ENCODE measurements around the gene PAX2.

PAX2 gene

DNA sequence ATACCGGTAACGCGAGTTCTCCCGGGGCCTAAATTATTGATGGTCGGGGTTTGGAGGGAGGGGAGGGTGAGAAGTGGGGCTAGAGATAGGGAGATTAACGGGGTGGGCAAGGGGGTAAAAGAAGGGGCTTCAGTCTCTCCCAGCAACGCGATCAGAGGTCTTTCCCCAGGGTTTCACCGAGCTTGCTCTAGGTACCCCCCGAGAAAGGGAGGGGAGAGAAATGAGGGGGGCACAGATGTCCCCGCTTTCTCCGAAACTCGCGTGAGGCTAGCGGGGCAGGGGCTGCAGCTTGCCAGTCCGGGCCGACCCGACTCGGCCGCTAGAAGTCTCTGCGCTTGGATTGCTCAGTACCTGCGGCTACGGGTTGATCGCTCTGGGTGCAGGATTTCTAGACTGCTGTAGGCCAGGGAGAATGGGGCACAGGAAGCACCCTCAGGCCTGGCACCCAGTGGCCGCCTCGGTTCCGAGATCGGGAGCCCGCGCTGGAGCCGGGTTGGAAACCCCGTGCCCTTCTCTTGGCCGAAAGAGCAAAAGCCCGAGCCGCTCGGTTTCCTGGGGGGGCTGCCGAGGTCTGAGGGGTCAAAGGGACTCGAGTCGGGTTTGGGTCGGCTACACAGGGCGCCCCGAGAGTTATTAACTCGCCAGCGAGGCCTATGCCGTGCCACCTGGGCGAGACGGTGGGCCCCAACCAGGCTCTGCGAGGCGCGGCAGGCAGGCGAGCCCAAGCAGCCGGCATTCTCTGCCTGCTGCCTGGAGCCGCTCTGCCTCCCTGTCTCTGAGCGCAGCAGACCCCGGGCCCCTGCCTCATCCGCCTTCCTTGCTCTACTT is 3.1 kb downstream of the PAX2 start:
- TF ChIP-seq, protein P1, sequence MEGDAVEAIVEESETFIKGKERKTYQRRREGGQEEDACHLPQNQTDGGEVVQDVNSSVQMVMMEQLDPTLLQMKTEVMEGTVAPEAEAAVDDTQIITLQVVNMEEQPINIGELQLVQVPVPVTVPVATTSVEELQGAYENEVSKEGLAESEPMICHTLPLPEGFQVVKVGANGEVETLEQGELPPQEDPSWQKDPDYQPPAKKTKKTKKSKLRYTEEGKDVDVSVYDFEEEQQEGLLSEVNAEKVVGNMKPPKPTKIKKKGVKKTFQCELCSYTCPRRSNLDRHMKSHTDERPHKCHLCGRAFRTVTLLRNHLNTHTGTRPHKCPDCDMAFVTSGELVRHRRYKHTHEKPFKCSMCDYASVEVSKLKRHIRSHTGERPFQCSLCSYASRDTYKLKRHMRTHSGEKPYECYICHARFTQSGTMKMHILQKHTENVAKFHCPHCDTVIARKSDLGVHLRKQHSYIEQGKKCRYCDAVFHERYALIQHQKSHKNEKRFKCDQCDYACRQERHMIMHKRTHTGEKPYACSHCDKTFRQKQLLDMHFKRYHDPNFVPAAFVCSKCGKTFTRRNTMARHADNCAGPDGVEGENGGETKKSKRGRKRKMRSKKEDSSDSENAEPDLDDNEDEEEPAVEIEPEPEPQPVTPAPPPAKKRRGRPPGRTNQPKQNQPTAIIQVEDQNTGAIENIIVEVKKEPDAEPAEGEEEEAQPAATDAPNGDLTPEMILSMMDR (conservative IDR thresholded peaks at IDR 0.05) = no peak
- no peak overlapping the region for H3K27ac ChIP-seq

DNA sequence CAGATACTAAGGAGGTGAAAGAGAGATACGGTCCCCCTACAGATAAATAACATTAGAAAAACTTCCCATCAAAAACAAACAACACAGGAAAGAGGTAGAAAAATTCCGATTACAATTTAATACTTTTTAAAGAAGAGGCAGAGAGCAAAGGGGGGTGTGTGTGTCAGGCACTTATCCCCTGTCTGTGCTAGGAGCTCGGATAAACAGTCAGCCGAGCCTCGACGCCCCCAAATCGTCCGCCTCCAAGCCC is 3.6 kb downstream of the PAX2 start:
- no peak overlapping the region for H3K27ac ChIP-seq
- TF ChIP-seq, protein P1 (conservative IDR thresholded peaks at IDR 0.05) = no peak

DNA sequence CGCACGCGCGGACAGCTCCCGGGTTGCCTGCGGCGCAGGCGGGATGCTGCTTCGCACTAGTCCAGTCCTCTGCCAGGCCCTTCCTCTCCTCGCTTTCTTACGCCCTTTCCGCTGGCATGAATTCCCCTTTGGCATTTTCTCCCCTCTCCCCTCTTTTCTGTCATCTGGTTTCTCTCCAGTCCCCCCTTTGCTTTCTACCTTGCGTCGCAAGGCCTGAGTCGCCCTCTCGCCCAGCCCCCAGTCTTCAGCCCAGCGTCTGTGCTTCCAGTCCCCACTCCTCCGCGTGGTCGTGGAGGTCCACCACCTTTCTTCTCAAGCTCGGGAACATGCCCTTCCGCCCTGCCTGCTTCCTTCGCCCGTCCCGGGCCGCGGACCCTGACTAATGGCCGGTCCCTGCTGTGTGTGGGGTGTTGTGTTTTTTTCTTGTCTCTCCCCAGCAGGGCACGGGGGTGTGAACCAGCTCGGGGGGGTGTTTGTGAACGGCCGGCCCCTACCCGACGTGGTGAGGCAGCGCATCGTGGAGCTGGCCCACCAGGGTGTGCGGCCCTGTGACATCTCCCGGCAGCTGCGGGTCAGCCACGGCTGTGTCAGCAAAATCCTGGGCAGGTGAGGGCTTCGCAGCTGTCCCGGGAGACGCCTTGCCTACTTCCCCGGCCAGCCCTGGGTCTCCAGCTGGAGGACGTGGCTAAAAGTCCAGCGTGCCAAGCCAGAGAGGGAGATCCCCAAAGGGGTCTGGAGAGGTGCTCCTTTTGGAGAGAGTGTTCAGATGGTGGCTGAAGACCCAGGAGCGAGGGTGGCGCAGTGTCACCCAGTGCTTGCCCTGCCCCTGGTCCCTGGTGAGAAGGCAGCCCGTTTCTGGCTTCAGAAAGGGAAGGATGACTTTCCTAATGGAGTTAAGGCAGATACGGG is 4.2 kb downstream of the PAX2 start:
- TF ChIP-seq, protein P1 (conservative IDR thresholded peaks at IDR 0.05) = no peak
- H3K27ac ChIP-seq = no peak overlapping the region

DNA sequence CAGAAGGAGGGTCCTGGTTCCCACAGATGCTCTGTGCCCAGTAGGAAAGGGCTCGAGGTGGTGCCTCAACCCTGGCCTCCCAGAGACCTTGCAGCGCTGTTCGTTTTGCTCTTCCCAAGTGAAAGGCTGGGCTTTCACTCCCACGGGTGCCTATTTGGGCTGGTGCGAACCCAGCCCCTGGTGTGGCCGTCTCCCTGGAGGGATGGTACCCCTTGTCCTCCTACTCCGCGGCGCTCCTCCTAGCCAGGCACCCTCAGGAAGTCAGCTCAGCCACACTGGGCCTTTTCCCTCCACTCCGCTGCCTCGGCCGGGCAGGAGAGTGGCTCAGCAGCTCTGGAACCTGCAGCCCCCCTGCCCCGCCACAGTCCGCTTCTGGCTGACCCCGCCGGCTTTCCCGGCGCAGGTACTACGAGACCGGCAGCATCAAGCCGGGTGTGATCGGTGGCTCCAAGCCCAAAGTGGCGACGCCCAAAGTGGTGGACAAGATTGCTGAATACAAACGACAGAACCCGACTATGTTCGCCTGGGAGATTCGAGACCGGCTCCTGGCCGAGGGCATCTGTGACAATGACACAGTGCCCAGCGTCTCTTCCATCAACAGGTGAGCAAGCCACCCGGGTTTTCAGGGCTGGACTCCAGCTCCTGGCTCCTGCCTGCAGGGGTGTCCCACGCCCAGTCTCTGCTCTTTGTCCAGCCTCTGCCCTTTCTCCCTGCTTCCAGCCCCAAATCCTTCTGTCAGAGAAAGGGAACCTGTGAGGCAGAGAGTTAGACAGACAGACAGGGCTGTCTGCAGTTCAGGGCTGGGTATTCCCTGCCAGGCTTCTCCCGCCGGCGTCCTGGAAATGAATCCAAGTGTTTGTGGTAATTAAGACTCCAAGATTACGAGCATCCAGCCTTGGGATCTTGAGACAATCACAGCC is 5.2 kb downstream of the PAX2 start:
- no peak overlapping the region for H3K27ac ChIP-seq
- TF ChIP-seq, protein P1 (conservative IDR thresholded peaks at IDR 0.05) = no peak

DNA sequence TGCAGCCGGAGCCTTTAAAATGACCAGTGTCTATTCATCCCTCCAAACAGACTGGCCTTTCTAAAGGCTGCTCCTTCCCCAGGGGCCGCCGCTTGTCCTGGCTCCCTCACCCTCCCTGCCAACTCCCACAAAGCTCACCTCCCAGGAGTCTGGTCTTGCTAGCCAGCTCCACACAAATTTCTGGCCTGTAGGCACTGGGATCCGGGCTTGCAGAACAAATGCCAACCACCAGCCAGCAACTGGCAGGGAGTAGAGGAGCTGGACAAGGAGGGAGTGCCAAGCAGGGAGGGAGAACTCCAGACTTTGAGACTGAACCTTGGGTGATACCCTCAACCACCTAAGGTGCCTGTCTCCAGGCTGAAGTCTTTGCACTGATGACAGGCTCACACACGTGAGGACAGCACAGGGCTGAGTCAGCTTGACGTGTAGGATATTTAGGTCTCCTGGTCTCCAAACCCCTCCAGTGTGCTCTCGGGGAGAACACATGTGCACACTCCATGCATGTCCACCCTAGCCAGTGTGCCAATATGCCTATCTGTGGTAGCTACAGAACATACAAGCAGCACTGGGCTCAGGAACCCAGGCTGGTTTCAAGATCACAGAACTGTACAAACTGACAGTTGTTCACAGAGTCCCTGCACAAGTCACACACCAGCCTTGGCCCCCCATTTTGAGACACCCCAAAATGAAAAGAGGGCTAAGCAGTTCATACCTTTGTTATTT is 6.0 kb downstream of the PAX2 start:
- no peak overlapping the region for H3K27ac ChIP-seq
- TF ChIP-seq, protein P1 (conservative IDR thresholded peaks at IDR 0.05) = no peak

DNA sequence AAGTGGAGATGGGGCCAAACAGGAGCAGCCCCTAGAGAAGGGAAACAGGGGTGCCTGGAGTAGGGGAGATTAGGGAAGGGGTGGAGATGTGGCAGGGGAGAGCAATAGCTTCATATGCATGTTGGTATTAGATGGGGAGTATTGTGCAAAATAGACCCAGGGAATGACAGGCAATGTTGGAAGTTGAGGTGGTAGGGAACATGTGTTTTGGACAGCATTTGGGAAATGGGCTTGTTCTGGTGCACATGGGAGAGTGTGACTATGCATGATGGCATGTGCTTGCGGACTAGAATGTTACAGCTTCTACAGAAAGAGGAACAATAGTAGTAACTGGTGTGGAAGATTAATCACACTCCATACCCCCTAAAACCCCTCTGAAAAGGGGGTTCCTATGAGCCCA is 10.4 kb downstream of the PAX2 start:
- no peak overlapping the region for H3K27ac ChIP-seq
- TF ChIP-seq, protein P1 (conservative IDR thresholded peaks at IDR 0.05) = no peak

Data from VCaP (cell line).